Activated CD4-positive, alpha-beta T cell treated with anti-CD3 and anti-CD28 coated beads, Interleukin-2, amount 10 ng/mL, durations not matched to agents 7 days and 5 days (primary cell): ENCODE data around the gene RALGAPA2. TPM values are rescaled to one million over a fixed set of nuclear protein-coding genes. Genes with fewer than 3 reads are reported as not detected.

ENCODE experiments used
- CTCF ChIA-PET: fragments of 350-600 bp; sonication (Branson Sonifier 250); formaldehyde crosslinking; loops from one replicate; lab custom pipeline; 2021; ENCODE audit warnings: antibody characterized with exemption; lab: Charles Lee
- POLR2A ChIA-PET: fragments of 350-600 bp; sonication (Branson Sonifier 250); formaldehyde crosslinking; loops from one replicate; lab custom pipeline; 2021; ENCODE audit warnings: antibody characterized with exemption; lab: Charles Lee
- DNase-seq: peaks from one replicate; pipeline ENCODE4 v3.0.0-alpha.2; 2020
- H3K27ac Mint-ChIP-seq: one replicate; pipeline ENCODE4 v1.8.0; 2021; ENCODE audit warnings: mild to moderate bottlenecking, moderate library complexity, mixed read lengths
- H3K27me3 Mint-ChIP-seq: one replicate; pipeline ENCODE4 v1.8.0; 2021; ENCODE audit warnings: mixed read lengths
- H3K36me3 Mint-ChIP-seq: one replicate; pipeline ENCODE4 v1.8.0; 2021; ENCODE audit warnings: low read depth, mixed read lengths
- H3K4me1 Mint-ChIP-seq: one replicate; pipeline ENCODE4 v1.8.0; 2021; ENCODE audit warnings: mixed read lengths
- H3K4me3 Mint-ChIP-seq: one replicate; pipeline ENCODE4 v1.8.0; 2021; ENCODE audit warnings: mild to moderate bottlenecking, moderate library complexity, mixed read lengths
- H3K9me3 Mint-ChIP-seq: one replicate; pipeline ENCODE4 v1.8.0; 2021; ENCODE audit warnings: mixed read lengths
- total RNA-seq, 2 experiments: library from RNA; stranded (reverse); gene quantifications; one replicate each; pipeline ENCODE4 v1.2.3, GENCODE V29; 2021

Gene RALGAPA2
- total RNA-seq, 2 experiments from 2014 or later = 26.4 to 31.7 TPM

GRCh38 chr20:20737158-20737557, 24.7 kb upstream of the RALGAPA2 start:
- no peak overlapping the region for H3K27ac Mint-ChIP-seq
- peaks cover 5% of the 10 kb centered on the region for H3K27me3 Mint-ChIP-seq
- H3K36me3 Mint-ChIP-seq = no peaks in the 10 kb centered on the region
- no peak for DNase-seq
- ChIA-PET POLR2A (no interaction called here), CTCF (no interaction called here)
- H3K4me3 Mint-ChIP-seq = no peak overlapping the region
- H3K9me3 Mint-ChIP-seq = no peaks in the 10 kb centered on the region
- peaks cover 16% of the 10 kb centered on the region for H3K4me1 Mint-ChIP-seq

DNA sequence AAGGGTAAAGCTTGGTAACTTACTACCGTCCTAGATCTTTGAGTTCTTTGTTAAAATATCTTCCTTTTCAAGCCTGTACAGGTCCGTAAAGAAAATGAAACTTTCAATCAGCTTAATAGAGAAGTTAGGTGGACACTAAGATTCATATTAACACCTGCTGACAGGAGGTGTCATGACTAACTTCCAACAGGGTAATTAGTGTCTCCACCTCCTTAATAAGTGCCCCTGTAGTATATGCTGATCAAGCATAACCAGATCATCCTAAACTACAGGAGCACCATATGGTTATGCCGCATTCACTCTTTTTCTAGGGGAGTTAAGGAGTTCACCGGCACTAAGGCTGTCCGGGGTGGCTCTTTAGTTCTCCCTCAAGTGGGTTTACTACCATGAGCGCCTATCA, 23.9 kb upstream of the RALGAPA2 start:
- DNase-seq = no peak
- H3K27me3 Mint-ChIP-seq = peaks cover 5% of the 10 kb centered on the region
- CTCF ChIA-PET = no interaction called here
- POLR2A ChIA-PET = no interaction called here
- no peaks in the 10 kb centered on the region for H3K36me3 Mint-ChIP-seq
- no peak overlapping the region for H3K27ac Mint-ChIP-seq
- H3K4me1 Mint-ChIP-seq = peaks cover 16% of the 10 kb centered on the region
- H3K4me3 Mint-ChIP-seq = no peak overlapping the region
- H3K9me3 Mint-ChIP-seq = no peaks in the 10 kb centered on the region

GRCh38 chr20:20734475-20734948, 22.1 kb upstream of the RALGAPA2 start:
- Mint-ChIP-seq H3K4me3 (no peak overlapping the region), H3K4me1 (peaks cover 16% of the 10 kb centered on the region), H3K27me3 (peaks cover 5% of the 10 kb centered on the region), H3K9me3 (no peaks in the 10 kb centered on the region), H3K36me3 (no peaks in the 10 kb centered on the region), H3K27ac (peak overlapping the region; percentile 61)
- peak; percentile 40 for DNase-seq
- CTCF ChIA-PET = interaction anchor here (0.5 to 1.2 kb wide), 2 partner anchors 19 to 37 kb away, joined by 3 read pairs; no protein-coding TSS in a partner anchor
- POLR2A ChIA-PET = no interaction called here

- ChIA-PET CTCF (interaction anchor here (0.6 to 1.2 kb wide), 2 partner anchors 19 to 1038 kb away, joined by 3 to 4 read pairs; no protein-coding TSS in a partner anchor), POLR2A (no interaction called here)
- H3K9me3 Mint-ChIP-seq = no peaks in the 10 kb centered on the region
- no peaks in the 10 kb centered on the region for H3K36me3 Mint-ChIP-seq
- H3K27me3 Mint-ChIP-seq = peaks cover under 1% of the 10 kb centered on the region
- DNase-seq = no peak
- H3K4me3 Mint-ChIP-seq = no peak overlapping the region
- peak overlapping the region; percentile 61 for H3K27ac Mint-ChIP-seq
- H3K4me1 Mint-ChIP-seq = peaks cover 16% of the 10 kb centered on the region
These were observed 21.5 kb upstream of the RALGAPA2 start for GRCh38 chr20:20733943-20734342.

DNA sequence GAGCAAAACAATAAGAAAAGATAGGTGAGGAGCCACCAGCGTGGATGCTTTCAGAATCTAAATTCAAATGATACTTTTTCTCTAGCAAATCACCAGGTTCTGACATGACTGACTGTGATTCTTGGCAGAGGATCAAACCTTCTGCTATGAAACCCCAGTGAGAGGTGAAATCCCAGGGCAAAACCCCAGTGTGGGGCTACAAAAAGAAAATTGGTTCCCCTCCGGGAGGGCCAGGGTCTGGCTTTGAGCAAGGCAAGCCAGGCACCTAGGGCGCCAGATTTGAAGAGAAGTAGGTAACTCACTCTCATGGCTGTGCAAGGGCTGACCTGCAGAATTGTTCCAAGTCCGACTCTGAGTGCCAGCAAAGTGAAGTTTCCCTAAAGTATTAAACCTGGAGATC, 20.2 kb upstream of the RALGAPA2 start:
- no peak overlapping the region for H3K27ac Mint-ChIP-seq
- no peak for DNase-seq
- H3K4me1 Mint-ChIP-seq = peaks cover 16% of the 10 kb centered on the region
- H3K4me3 Mint-ChIP-seq = no peak overlapping the region
- POLR2A ChIA-PET = no interaction called here
- H3K9me3 Mint-ChIP-seq = no peaks in the 10 kb centered on the region
- H3K36me3 Mint-ChIP-seq = no peaks in the 10 kb centered on the region
- CTCF ChIA-PET = interaction anchor here (0.5 to 1.2 kb wide), 2 partner anchors 773 to 1926 kb away, joined by 3 to 6 read pairs; no protein-coding TSS in a partner anchor
- no peaks in the 10 kb centered on the region for H3K27me3 Mint-ChIP-seq

DNA sequence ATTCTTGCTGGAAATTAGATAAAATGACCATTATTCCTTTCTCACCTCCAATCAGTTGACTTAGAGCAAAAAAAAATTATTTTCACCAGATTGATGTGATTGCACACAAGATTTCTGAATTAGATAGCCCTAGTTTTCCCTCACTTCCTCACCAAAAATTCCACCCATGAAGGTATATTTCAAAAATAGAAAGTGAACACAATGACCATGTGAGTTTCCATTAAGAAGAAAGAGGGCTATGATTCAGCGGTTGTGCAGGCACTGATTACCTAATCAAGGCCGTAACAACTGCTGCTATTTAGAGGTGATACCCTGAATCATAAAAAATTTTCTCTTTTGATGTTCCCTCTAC, 19.5 kb upstream of the RALGAPA2 start:
- no peak for DNase-seq
- Mint-ChIP-seq H3K4me1 (peaks cover 16% of the 10 kb centered on the region), H3K4me3 (no peak overlapping the region), H3K9me3 (no peaks in the 10 kb centered on the region), H3K36me3 (no peaks in the 10 kb centered on the region), H3K27me3 (no peaks in the 10 kb centered on the region), H3K27ac (no peak overlapping the region)
- POLR2A ChIA-PET = no interaction called here
- CTCF ChIA-PET = no interaction called here

- no peaks in the 10 kb centered on the region for H3K9me3 Mint-ChIP-seq
- H3K4me1 Mint-ChIP-seq = peaks cover 16% of the 10 kb centered on the region
- H3K36me3 Mint-ChIP-seq = no peaks in the 10 kb centered on the region
- H3K4me3 Mint-ChIP-seq = no peak overlapping the region
- DNase-seq = no peak
- no peaks in the 10 kb centered on the region for H3K27me3 Mint-ChIP-seq
- ChIA-PET POLR2A (no interaction called here), CTCF (no interaction called here)
- no peak overlapping the region for H3K27ac Mint-ChIP-seq
These were observed 18.8 kb upstream of the RALGAPA2 start for GRCh38 chr20:20731000-20731944.

GRCh38 chr20:20729563-20729962, 17.1 kb upstream of the RALGAPA2 start:
- Mint-ChIP-seq H3K36me3 (no peaks in the 10 kb centered on the region), H3K9me3 (no peaks in the 10 kb centered on the region), H3K27me3 (peaks cover 6% of the 10 kb centered on the region), H3K4me1 (peaks cover 11% of the 10 kb centered on the region), H3K4me3 (no peak overlapping the region), H3K27ac (no peak overlapping the region)
- no peak for DNase-seq
- ChIA-PET CTCF (interaction anchor here (0.5 kb wide), 1 partner anchor 487 kb away, joined by 3 read pairs; no protein-coding TSS in a partner anchor), POLR2A (no interaction called here)

- H3K36me3 Mint-ChIP-seq = no peaks in the 10 kb centered on the region
- POLR2A ChIA-PET = no interaction called here
- no peak overlapping the region for H3K4me3 Mint-ChIP-seq
- DNase-seq = no peak
- H3K4me1 Mint-ChIP-seq = no peaks in the 10 kb centered on the region
- no peaks in the 10 kb centered on the region for H3K9me3 Mint-ChIP-seq
- CTCF ChIA-PET = no interaction called here
- no peak overlapping the region for H3K27ac Mint-ChIP-seq
- H3K27me3 Mint-ChIP-seq = peaks cover 6% of the 10 kb centered on the region
These were observed 9.0 kb upstream of the RALGAPA2 start for GRCh38 chr20:20721489-20721888.

DNA sequence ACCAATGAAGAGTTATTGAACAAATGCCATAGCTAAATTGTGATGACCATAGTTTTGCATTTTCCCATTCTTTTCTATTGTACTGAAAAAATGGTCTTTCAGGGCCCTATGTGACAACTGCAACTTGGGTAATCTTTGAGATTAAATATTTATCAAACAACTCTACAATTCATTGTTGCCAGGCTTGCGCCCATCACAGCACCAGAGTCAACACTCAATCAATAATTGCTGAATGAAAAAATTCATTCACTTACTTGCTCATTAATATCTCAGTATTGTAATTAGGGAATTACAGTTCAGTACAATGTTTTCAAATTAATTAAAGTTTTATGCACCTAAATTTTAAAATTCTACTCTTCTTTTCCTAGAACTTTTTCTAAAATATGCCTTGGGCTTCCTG, 7.7 kb upstream of the RALGAPA2 start:
- POLR2A ChIA-PET = no interaction called here
- H3K4me1 Mint-ChIP-seq = no peaks in the 10 kb centered on the region

GRCh38 chr20:20719411-20719810, 7.0 kb upstream of the RALGAPA2 start:
- DNase-seq = no peak
- H3K36me3 Mint-ChIP-seq = no peaks in the 10 kb centered on the region
- H3K4me3 Mint-ChIP-seq = no peak overlapping the region
- no peaks in the 10 kb centered on the region for H3K9me3 Mint-ChIP-seq
- peaks cover 3% of the 10 kb centered on the region for H3K27me3 Mint-ChIP-seq
- CTCF ChIA-PET = no interaction called here
- H3K4me1 Mint-ChIP-seq = no peaks in the 10 kb centered on the region
- POLR2A ChIA-PET = no interaction called here
- no peak overlapping the region for H3K27ac Mint-ChIP-seq

More for the DNA sequence above, 7.7 kb upstream of the RALGAPA2 start:
- Mint-ChIP-seq H3K27ac (no peak overlapping the region), H3K4me3 (no peak overlapping the region), H3K36me3 (no peaks in the 10 kb centered on the region), H3K9me3 (no peaks in the 10 kb centered on the region), H3K27me3 (peaks cover 3% of the 10 kb centered on the region)
- CTCF ChIA-PET = no interaction called here
- no peak for DNase-seq

DNA sequence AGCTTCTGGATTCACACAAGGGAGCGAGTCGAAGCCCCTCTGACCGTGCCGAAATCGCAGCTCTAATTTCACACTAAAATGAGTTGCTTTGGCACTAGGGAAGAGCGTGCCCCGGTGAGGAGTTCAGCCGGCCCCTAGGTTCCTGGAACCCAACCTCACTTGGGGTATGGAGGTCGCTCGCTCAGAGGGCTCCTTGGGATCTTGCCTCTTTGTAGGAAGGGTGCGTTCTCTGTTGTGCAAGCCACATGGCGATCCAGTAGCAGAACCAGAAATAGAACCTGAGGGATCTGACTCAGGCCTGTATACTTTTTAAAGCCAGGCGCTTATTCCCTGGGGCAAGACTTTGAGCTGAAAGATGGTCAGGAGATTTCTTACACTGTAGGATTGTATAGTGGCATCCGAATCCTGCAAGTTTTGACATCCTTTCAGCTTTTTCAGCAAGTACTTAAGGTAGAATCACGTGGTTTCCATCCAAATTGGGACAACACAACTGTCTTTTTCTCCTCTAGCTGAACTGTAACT, 861 bp upstream of the RALGAPA2 start:
- CTCF ChIA-PET = interaction anchor here (0.5 kb wide), 1 partner anchor 828 kb away, joined by 7 read pairs; no protein-coding TSS in a partner anchor
- peaks cover 3% of the 10 kb centered on the region for H3K27me3 Mint-ChIP-seq
- peak overlapping the region; percentile 90 for H3K27ac Mint-ChIP-seq
- H3K4me1 Mint-ChIP-seq = peaks cover 27% of the 10 kb centered on the region
- H3K9me3 Mint-ChIP-seq = no peaks in the 10 kb centered on the region
- no peak for DNase-seq
- H3K36me3 Mint-ChIP-seq = peaks cover 3% of the 10 kb centered on the region
- POLR2A ChIA-PET = no interaction called here
- peak overlapping the region; percentile 89 for H3K4me3 Mint-ChIP-seq

GRCh38 chr20:20712004-20712473, 405 bp downstream of the RALGAPA2 start:
- Mint-ChIP-seq H3K9me3 (no peaks in the 10 kb centered on the region), H3K4me1 (peaks cover 29% of the 10 kb centered on the region), H3K27me3 (peaks cover 3% of the 10 kb centered on the region), H3K36me3 (peaks cover 10% of the 10 kb centered on the region), H3K4me3 (peak overlapping the region; percentile 89), H3K27ac (peak overlapping the region; percentile 94)
- DNase-seq = peak; percentile 12
- POLR2A ChIA-PET = no interaction called here
- CTCF ChIA-PET = no interaction called here
